Pancreas (tissue), 10 donors: ENCODE data around the gene FHIT. TPM values are rescaled to one million over a fixed set of nuclear protein-coding genes. Genes with fewer than 3 reads are reported as not detected.
A peak's percentile ranks its signal among the peaks of the same experiment; 100 is the strongest.

Source experiments
- ATAC-seq, 4 donors: fragments of 200-7000 bp; cut with Tn5 transposase; one replicate each; pipeline versions ENCODE4 v1.8.0 to v1.9.1; 2020; ENCODE audit warnings: mild to moderate bottlenecking in 4 of 4, moderate library complexity in 4 of 4
- DNase-seq, 6 donors: peaks; one replicate each; pipeline ENCODE4 v3.0.0-alpha.2; 2020
- FAIRE-seq: peaks from 2 replicates; lab custom pipeline; 2012; peaks lifted over from hg19 to GRCh38; lab: Jason Lieb, UNC
- H3K27ac ChIP-seq, 4 donors: fragments of 200-600 bp; sonication (generic); 1 replicate in 3 of 4; 2 replicates in 1 of 4; pipeline versions ENCODE4 v1.5.0 to v1.8.0; 2020
- H3K27me3 ChIP-seq, 4 donors: fragments of 200-600 bp; one replicate each; pipeline ENCODE4 v1.8.0; 2021
- H3K36me3 ChIP-seq, 3 donors: fragments of 200-600 bp; sonication (generic) in 1 of 3; one replicate each; pipeline versions ENCODE4 v1.5.0 to v1.8.0; 2020 to 2021
- H3K4me1 ChIP-seq, 3 donors: fragments of 200-600 bp; one replicate each; pipeline ENCODE4 v1.8.0; 2021
- H3K4me3 ChIP-seq, 4 donors: fragments of 200-600 bp; sonication (generic) in 2 of 4; one replicate each; pipeline versions ENCODE4 v1.5.0 to v1.8.0; 2020 to 2021
- H3K9me3 ChIP-seq, 4 donors: fragments of 200-600 bp; one replicate each; pipeline ENCODE4 v1.8.0; 2021
- WGBS, 2 donors: extraction: QIAGEN DNeasy Blood & Tissue Kit; methylation state at CpG; one replicate each; pipeline ENCODE4 v1.1.7; 2013; 5-methylcytosine and 5-hydroxymethylcytosine counted together
- intact Hi-C, 3 donors: fragments of 100-400 bp; cut with DNase I; formaldehyde crosslinking; loops; one replicate each; pipeline versions ENCODE4 v1.11.1 to v1.14.2; 2022
- polyA plus RNA-seq, 2 donors: library from polyadenylated mRNA; stranded (reverse); fragments of 200-250 nt; gene quantifications; one replicate each; pipeline ENCODE4 v1.2.3, GENCODE V29; 2013
- total RNA-seq, 6 donors: library from RNA; stranded (reverse); fragmentation: NEBNext Ultra II Directional in 4 of 6; extraction: Animal tissue kit (Norgen Biotek cat#: 25700) in 4 of 6; gene quantifications; one replicate each; pipeline versions ENCODE4 v1.2.1 to v1.2.4, GENCODE V29; 2021 to 2023
- TF ChIP-seq, protein P1 (sequence below), 4 donors: fragments of 200-600 bp; sonication (generic) in 3 of 4; IDR thresholded peaks; one replicate each; pipeline versions ENCODE4 v1.5.0 to v1.8.0; 2021; ENCODE audit warnings: antibody characterized with exemption in 4 of 4
- donor health status: healthy with polysubstance abuse.
- donor health status: DM: no; HTN: no; CAD: no; lungs with moderate emphysema.
- donor health status: DM: no; HTN: no; CAD: no.
- donor health status: control.
- donor health status: control.
- donor health status: Bipolar disorder and iron deficiency.
- donor health status: DM: yes; HTN: yes; CAD: no.
- donor health status: DM: no; HTN: no; CAD: no.
- donor health status: DM: no; HTN: no; CAD: no.
- donor health status: DM: yes; HTN: yes; CAD: no.

The FHIT gene
- total and polyA plus RNA-seq, 8 donors: 4.8 to 15.7 (median 8.0) TPM

DNA sequence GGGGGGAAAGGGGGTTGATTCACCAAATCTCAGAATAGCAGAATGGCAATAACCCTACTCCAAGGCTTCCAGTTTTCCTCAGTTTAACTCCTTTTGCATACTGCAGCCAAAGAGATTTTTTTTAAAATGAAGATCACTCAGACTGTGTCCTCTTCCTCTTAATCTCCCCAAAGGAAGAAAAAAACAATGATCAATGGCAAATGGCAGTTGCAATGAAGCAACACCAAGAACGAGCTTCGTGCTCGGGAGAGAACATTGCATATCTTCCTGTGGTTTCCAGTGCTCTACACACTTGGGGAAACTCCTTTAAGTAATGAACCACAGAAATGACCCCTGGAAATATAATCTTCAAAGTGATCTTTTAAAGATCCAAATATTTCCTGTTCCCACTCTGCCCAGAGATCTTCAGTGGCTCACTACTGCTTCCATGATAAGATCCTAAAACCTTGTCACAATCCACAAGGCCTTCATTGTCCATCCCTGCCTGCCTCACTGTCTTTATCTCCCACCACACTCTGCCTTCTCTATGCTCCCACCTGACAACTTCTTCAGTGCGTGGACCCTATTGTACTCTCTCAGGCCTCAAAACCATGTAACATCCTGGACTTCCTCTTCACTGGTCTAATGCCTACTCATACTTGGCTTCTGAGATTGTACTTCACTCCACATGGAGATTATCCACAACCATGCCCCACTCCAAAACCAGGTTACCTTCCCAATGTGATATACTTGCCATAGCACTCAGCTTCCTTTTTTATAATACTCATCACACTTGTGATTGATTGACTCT is 394.8 kb downstream of the FHIT start:
- no peaks in the 10 kb centered on the region for H3K4me1 ChIP-seq
- no peaks in the 10 kb centered on the region for H3K36me3 ChIP-seq
- intact Hi-C loops: no loop called here
- no peaks in the 10 kb centered on the region for H3K9me3 ChIP-seq
- 90 to 91% methylated on average over 4 of the region's 4 CpGs for WGBS, 2 donors
- TF ChIP-seq, protein P1, sequence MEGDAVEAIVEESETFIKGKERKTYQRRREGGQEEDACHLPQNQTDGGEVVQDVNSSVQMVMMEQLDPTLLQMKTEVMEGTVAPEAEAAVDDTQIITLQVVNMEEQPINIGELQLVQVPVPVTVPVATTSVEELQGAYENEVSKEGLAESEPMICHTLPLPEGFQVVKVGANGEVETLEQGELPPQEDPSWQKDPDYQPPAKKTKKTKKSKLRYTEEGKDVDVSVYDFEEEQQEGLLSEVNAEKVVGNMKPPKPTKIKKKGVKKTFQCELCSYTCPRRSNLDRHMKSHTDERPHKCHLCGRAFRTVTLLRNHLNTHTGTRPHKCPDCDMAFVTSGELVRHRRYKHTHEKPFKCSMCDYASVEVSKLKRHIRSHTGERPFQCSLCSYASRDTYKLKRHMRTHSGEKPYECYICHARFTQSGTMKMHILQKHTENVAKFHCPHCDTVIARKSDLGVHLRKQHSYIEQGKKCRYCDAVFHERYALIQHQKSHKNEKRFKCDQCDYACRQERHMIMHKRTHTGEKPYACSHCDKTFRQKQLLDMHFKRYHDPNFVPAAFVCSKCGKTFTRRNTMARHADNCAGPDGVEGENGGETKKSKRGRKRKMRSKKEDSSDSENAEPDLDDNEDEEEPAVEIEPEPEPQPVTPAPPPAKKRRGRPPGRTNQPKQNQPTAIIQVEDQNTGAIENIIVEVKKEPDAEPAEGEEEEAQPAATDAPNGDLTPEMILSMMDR (IDR thresholded peaks at IDR 0.05): no peak
- ATAC-seq (no peak), DNase-seq (no peak), FAIRE-seq (no peak)
- H3K27me3 ChIP-seq: no peaks in the 10 kb centered on the region
- no peak overlapping the region for H3K4me3 ChIP-seq
- H3K27ac ChIP-seq: no peak overlapping the region

DNA sequence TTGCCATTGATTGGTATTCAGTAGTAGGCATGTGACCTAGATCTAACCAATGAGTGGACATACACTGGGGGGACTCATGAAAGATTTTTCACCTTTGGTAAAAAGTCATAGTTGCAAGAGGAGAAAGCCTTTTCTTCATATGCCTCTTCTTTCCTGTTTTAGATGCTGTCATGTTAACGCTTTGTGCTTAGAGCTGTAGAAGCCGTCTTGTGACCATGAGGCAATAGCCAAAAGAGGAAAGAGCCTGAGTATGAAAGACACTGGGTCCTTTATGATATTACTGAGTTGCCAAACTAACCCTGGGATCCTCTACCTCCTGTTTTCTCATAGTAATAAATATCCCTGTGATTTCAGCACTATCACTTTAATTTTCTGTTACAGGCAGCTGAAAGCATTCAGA is 396.0 kb downstream of the FHIT start:
- Histone ChIP-seq H3K4me1 (no peaks in the 10 kb centered on the region), H3K27me3 (no peaks in the 10 kb centered on the region), H3K4me3 (no peak overlapping the region), H3K27ac (no peak overlapping the region), H3K9me3 (no peaks in the 10 kb centered on the region), H3K36me3 (no peaks in the 10 kb centered on the region)
- intact Hi-C loops: no loop called here
- DNase-seq: no peak
- FAIRE-seq: no peak
- WGBS, 2 donors: 93 to 95% methylated on average over 2 of the region's 2 CpGs
- peak in 2 of 4 donors; percentile 31 to 38 for ATAC-seq
- TF ChIP-seq, protein P1 (IDR thresholded peaks at IDR 0.05): no peak

DNA sequence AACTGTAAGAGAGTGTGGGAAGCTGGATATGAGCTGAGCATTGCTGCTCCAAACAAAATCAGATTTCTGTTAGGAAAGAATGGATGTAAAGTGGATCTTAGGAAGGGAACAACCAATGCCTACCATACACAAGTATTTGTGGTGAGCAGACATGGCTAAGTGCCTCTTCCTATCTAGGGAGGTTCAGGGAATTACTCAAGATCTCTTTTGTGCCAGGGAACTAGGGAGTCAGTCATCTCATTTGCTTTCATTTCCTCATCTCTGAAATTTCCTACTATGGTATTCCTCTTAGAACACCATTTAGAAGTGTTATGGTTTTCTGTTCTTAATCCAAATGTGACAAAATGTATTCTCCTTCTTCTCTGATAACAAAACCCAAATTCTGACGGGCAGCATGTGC is 396.5 kb downstream of the FHIT start:
- Histone ChIP-seq H3K27ac (no peak overlapping the region), H3K36me3 (no peaks in the 10 kb centered on the region), H3K9me3 (no peaks in the 10 kb centered on the region), H3K4me1 (no peaks in the 10 kb centered on the region), H3K27me3 (no peaks in the 10 kb centered on the region), H3K4me3 (no peak overlapping the region)
- DNase-seq: no peak
- TF ChIP-seq, protein P1 (IDR thresholded peaks at IDR 0.05): no peak
- 81 to 89% methylated on average over 1 of the region's 1 CpG for WGBS, 2 donors
- FAIRE-seq: no peak
- intact Hi-C loops: no loop called here
- peak in 1 of 4 donors; percentile 27 for ATAC-seq

DNA sequence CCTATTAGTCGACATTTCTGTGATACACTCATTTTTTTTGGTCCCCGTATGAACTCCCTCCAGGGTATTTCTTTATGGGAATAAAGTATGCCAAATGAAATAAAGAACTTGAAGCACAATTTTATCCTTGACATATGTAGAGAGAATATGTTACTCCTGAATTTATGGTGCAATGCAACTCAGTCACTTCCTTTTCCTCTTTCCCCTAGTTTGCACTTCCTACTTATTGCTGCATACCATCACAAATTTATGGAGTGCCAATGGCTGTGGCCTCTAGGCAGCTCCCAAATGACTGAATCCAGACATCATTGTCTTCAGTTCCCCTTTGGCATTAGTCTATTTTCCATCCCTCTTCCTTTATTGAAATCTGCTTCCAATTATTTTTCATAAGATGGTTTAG is 403.5 kb downstream of the FHIT start:
- no peak overlapping the region for H3K4me3 ChIP-seq
- FAIRE-seq (no peak), DNase-seq (no peak), ATAC-seq (no peak)
- intact Hi-C loops: no loop called here
- WGBS, 2 donors: 65 to 68% methylated on average over 2 of the region's 2 CpGs
- H3K9me3 ChIP-seq: no peaks in the 10 kb centered on the region
- H3K36me3 ChIP-seq: no peaks in the 10 kb centered on the region
- H3K27me3 ChIP-seq: no peaks in the 10 kb centered on the region
- H3K27ac ChIP-seq: no peak overlapping the region
- no peaks in the 10 kb centered on the region for H3K4me1 ChIP-seq
- TF ChIP-seq, protein P1 (IDR thresholded peaks at IDR 0.05): no peak

DNA sequence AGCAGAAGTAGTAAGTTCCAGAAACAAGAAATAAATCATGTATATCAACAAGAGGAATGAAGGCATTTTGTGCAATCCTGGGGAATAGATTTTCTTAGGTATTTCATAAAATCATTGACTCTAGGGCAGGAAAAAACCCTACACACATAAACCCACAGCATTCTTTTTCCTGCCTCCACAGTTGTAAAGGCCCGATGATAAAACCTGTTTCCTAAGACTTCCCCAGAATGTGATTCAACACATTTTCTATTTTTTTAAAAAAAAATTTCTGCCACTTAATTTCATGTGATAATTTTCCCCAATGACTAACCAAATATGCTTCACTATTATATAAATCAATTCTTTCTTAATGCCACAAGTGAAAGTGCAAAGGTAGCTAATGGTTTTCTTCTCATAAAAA is 407.0 kb downstream of the FHIT start:
- ATAC-seq: no peak
- TF ChIP-seq, protein P1 (IDR thresholded peaks at IDR 0.05): no peak
- no peak overlapping the region for H3K27ac ChIP-seq
- DNase-seq: no peak
- no peak overlapping the region for H3K4me3 ChIP-seq
- H3K36me3 ChIP-seq: no peaks in the 10 kb centered on the region
- WGBS, 2 donors: 75 to 78% methylated on average over 1 of the region's 1 CpG
- no peaks in the 10 kb centered on the region for H3K9me3 ChIP-seq
- intact Hi-C loops: no loop called here
- no peak for FAIRE-seq
- no peaks in the 10 kb centered on the region for H3K27me3 ChIP-seq
- H3K4me1 ChIP-seq: peaks cover 0 to 13% (median 12%) of the 10 kb centered on the region in 3 donors
